Immature natural killer cell (primary cell): Measurements from ENCODE around the gene MYO1E. TPM values are rescaled to one million over a fixed set of nuclear protein-coding genes. Genes with fewer than 3 reads are reported as not detected.

ENCODE experiments used
- DNase-seq, 3 donors: peaks; one replicate each; pipeline ENCODE4 v3.0.0; 2022; ENCODE audit warnings: mixed read lengths in 1 of 3
- H3K27ac Mint-ChIP-seq, 6 donors: one replicate each; pipeline ENCODE4 v1.8.0; 2020; ENCODE audit warnings: mixed read lengths in 6 of 6, mild to moderate bottlenecking in 5 of 6, inconsistent platforms in 4 of 6, moderate library complexity in 3 of 6
- H3K27me3 Mint-ChIP-seq, 3 donors: one replicate each; pipeline ENCODE4 v1.8.0; 2020 to 2021; ENCODE audit warnings: low read depth in 3 of 3, mild to moderate bottlenecking in 3 of 3, mixed read lengths in 3 of 3, moderate library complexity in 3 of 3, inconsistent platforms in 1 of 3
- H3K36me3 Mint-ChIP-seq, 3 donors: one replicate each; pipeline ENCODE4 v1.8.0; 2020; ENCODE audit warnings: mixed read lengths in 3 of 3, inconsistent platforms in 2 of 3, mild to moderate bottlenecking in 2 of 3
- H3K4me1 Mint-ChIP-seq, 2 donors: one replicate each; pipeline ENCODE4 v1.8.0; 2020; ENCODE audit warnings: inconsistent platforms in 2 of 2, mild to moderate bottlenecking in 2 of 2, mixed read lengths in 2 of 2, moderate library complexity in 1 of 2
- H3K4me3 Mint-ChIP-seq, 5 donors: one replicate each; pipeline ENCODE4 v1.8.0; 2020; ENCODE audit warnings: mild to moderate bottlenecking in 5 of 5, mixed read lengths in 5 of 5, inconsistent platforms in 3 of 5, moderate library complexity in 3 of 5
- H3K9me3 Mint-ChIP-seq, 6 donors: one replicate each; pipeline ENCODE4 v1.8.0; 2020; ENCODE audit warnings: mild to moderate bottlenecking in 6 of 6, mixed read lengths in 6 of 6, inconsistent platforms in 4 of 6, moderate library complexity in 3 of 6
- polyA plus RNA-seq, 3 donors: library from polyadenylated mRNA; unstranded; fragments of 300-500 nt; fragmentation: Illumina TruSeq; gene quantifications; one replicate each; pipeline ENCODE4 v1.2.3, GENCODE V29; 2021

Gene MYO1E
- polyA plus RNA-seq, 3 donors from 2014 or later = 4.7 to 15.4 (median 7.1) TPM

GRCh38 chr15:59315914-59316451 lies 56.7 kb downstream of the MYO1E start:
- Mint-ChIP-seq H3K27ac (peak overlapping the region; percentile 42 to 89 (median 85)), H3K9me3 (no peaks in the 10 kb centered on the region), H3K4me1 (peaks cover 42 to 50% of the 10 kb centered on the region in 2 donors), H3K4me3 (peak overlapping the region; percentile 52 to 73 (median 61)), H3K27me3 (peaks cover 2 to 6% (median 4%) of the 10 kb centered on the region in 3 donors), H3K36me3 (peaks cover 0 to 3% (median 0%) of the 10 kb centered on the region in 3 donors)
- peak in 2 of 3 donors; percentile 16 for DNase-seq

GRCh38 chr15:59313641-59314332 lies 58.9 kb downstream of the MYO1E start:
- Mint-ChIP-seq H3K27me3 (peaks cover 2 to 6% (median 4%) of the 10 kb centered on the region in 3 donors), H3K4me1 (peaks cover 36 to 41% of the 10 kb centered on the region in 2 donors), H3K36me3 (peaks cover 0 to 3% (median 0%) of the 10 kb centered on the region in 3 donors), H3K9me3 (no peaks in the 10 kb centered on the region), H3K27ac (peak overlapping the region in 1 of 6 donors; percentile 46), H3K4me3 (no peak overlapping the region)
- DNase-seq = no peak

DNA sequence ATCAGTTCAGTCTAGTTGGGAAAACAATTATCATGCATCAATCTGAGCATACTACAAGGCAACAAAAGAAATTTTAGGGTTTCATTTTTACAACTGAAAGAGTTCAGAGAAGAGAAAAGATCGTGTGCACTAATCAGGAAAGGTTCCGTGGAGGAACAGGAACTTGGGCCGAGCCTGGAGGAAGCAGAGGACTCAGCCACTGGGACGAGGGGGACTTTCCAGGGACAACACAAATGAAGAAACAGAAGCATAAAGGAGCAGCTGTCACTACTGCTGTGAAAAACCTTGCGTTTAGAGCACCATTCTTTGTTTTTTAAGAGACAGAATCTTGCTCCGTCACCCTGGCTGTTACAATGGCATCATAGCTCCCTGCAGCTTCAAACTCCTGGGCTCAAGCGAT lies 60.5 kb downstream of the MYO1E start:
- H3K9me3 Mint-ChIP-seq = no peaks in the 10 kb centered on the region
- DNase-seq = no peak
- peaks cover 32 to 35% of the 10 kb centered on the region in 2 donors for H3K4me1 Mint-ChIP-seq
- no peak overlapping the region for H3K4me3 Mint-ChIP-seq
- H3K27ac Mint-ChIP-seq = peak overlapping the region in 2 of 6 donors; percentile 12 to 22
- H3K27me3 Mint-ChIP-seq = peaks cover 2 to 6% (median 3%) of the 10 kb centered on the region in 3 donors
- H3K36me3 Mint-ChIP-seq = peaks cover 0 to 3% (median 0%) of the 10 kb centered on the region in 3 donors

- peaks cover 0 to 3% (median 0%) of the 10 kb centered on the region in 3 donors for H3K36me3 Mint-ChIP-seq
- H3K27ac Mint-ChIP-seq = no peak overlapping the region
- DNase-seq = no peak
- H3K9me3 Mint-ChIP-seq = no peaks in the 10 kb centered on the region
- H3K27me3 Mint-ChIP-seq = peaks cover 2 to 6% (median 3%) of the 10 kb centered on the region in 3 donors
- no peak overlapping the region for H3K4me3 Mint-ChIP-seq
- H3K4me1 Mint-ChIP-seq = peaks cover 23 to 25% of the 10 kb centered on the region in 2 donors
Observed at GRCh38 chr15:59311195-59311594, 61.5 kb downstream of the MYO1E start.

GRCh38 chr15:59309405-59309804 lies 63.3 kb downstream of the MYO1E start:
- Mint-ChIP-seq H3K9me3 (no peaks in the 10 kb centered on the region), H3K27ac (peak overlapping the region in 2 of 6 donors; percentile 13 to 67), H3K4me1 (peaks cover 8 to 19% of the 10 kb centered on the region in 2 donors), H3K36me3 (peaks cover 0 to 3% (median 0%) of the 10 kb centered on the region in 3 donors), H3K27me3 (peaks cover 3 to 6% (median 4%) of the 10 kb centered on the region in 3 donors), H3K4me3 (no peak overlapping the region)
- DNase-seq = no peak

DNA sequence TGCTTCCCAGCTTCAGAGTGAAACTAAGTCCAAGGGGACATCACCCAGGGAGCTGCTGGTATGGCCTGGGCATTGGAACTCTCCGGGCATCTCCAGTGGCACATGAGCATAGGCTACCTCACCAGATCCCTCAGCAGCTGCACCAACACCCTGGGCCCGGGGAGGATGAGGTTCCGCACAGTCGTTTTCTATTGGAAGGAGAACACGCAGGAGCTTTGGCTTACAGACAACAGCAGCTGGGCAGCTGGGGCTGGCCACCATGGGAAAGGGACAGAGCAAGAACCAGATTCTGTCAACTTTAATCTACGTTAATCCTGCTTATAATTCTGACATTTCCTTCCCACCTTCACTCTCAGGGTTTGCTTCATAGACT lies 65.5 kb downstream of the MYO1E start:
- Mint-ChIP-seq H3K9me3 (no peaks in the 10 kb centered on the region), H3K27me3 (peaks cover 3 to 8% (median 4%) of the 10 kb centered on the region in 3 donors), H3K4me3 (no peak overlapping the region), H3K36me3 (peaks cover 0 to 3% (median 0%) of the 10 kb centered on the region in 3 donors), H3K4me1 (peaks cover 19 to 24% of the 10 kb centered on the region in 2 donors), H3K27ac (no peak overlapping the region)
- DNase-seq = no peak

DNA sequence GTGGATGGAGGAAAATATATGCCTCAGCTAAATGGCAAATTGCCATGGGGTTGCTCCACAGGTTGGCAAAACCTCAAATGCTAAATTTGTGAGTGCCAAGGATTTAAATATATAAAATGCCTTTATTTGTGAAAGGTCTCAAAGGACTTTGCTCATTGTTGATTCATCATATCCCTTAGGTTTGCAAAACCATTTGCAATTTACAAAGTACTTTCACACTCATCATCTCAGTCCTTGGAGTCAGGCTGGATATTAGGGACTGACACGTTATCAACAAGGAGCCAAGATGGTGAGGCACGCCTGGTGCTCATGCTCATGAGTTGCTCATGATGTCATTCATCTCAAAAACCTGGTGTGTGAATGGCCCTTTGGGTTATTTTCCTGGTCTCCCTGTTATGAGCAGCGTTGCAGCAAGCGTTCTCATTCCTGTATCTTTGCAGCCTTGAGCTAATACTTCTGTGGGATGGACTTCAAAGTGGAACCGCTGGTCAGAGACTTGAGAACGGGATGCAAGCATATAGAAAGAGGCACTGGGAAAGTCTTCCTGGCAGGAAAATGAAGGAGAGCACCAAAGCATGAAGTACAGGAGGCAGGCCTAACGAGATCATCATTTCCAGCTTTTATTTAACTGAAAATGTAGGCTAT lies 66.0 kb downstream of the MYO1E start:
- Mint-ChIP-seq H3K9me3 (no peaks in the 10 kb centered on the region), H3K27ac (peak overlapping the region in 1 of 6 donors; percentile 30), H3K36me3 (no peaks in the 10 kb centered on the region), H3K4me1 (peaks cover 24 to 29% of the 10 kb centered on the region in 2 donors), H3K27me3 (peaks cover 2 to 8% (median 3%) of the 10 kb centered on the region in 3 donors), H3K4me3 (no peak overlapping the region)
- DNase-seq = no peak

GRCh38 chr15:59304807-59305206 lies 67.9 kb downstream of the MYO1E start:
- Mint-ChIP-seq H3K27ac (peak overlapping the region in 3 of 6 donors; percentile 35 to 68 (median 36)), H3K4me1 (peaks cover 42 to 47% of the 10 kb centered on the region in 2 donors), H3K27me3 (peaks cover 0 to 15% (median 4%) of the 10 kb centered on the region in 3 donors), H3K9me3 (peaks cover 0 to 2% (median 0%) of the 10 kb centered on the region in 6 donors), H3K36me3 (no peaks in the 10 kb centered on the region), H3K4me3 (no peak overlapping the region)
- no peak for DNase-seq

DNA sequence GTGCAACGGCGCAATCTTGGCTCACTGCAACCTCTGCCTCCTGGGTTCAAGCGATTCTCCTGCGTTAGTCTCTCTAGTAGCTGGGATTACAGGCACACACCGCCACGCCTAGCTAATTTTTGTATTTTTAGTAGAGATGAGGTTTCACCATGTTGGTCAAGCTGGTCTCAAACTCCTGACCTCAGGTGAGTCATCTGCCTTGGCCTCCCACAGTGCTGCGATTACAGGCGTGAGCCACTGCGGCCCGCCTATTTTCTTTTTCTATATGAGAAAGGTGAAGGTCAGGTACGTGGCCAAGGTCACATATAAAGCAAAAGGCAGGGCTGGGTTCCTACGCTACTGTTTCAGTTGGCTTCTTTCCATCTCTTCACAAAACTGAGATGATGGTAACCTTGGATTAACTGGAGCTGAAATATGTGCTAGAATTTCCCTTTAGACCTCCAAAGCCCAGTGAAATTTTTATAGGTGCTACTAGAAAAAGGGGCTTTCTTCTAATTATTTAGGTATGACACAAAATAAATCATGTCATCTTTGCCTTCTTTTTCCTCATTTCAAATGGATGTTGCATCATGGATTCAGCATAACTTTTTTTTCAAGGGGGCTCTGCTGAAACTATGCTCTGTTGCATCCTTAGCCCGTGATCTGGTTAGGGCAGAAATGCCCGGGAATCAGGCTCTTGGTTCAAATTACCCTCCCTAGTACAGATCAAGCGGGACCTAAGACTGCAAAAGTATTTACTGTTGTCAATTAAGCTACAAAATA lies 68.5 kb downstream of the MYO1E start:
- Mint-ChIP-seq H3K4me1 (peaks cover 48 to 53% of the 10 kb centered on the region in 2 donors), H3K27me3 (peaks cover 0 to 15% (median 4%) of the 10 kb centered on the region in 3 donors), H3K4me3 (peak overlapping the region in 4 of 5 donors; percentile 18 to 49 (median 28)), H3K27ac (peak overlapping the region in 3 of 6 donors; percentile 64 to 77 (median 74)), H3K36me3 (no peaks in the 10 kb centered on the region), H3K9me3 (peaks cover 0 to 2% (median 0%) of the 10 kb centered on the region in 6 donors)
- no peak for DNase-seq

GRCh38 chr15:59303633-59304032 lies 69.0 kb downstream of the MYO1E start:
- H3K9me3 Mint-ChIP-seq = peaks cover 0 to 2% (median 0%) of the 10 kb centered on the region in 6 donors
- peaks cover 0 to 15% (median 4%) of the 10 kb centered on the region in 3 donors for H3K27me3 Mint-ChIP-seq
- peak overlapping the region; percentile 27 to 55 (median 47) for H3K4me3 Mint-ChIP-seq
- H3K4me1 Mint-ChIP-seq = peaks cover 54 to 59% of the 10 kb centered on the region in 2 donors
- DNase-seq = no peak
- H3K36me3 Mint-ChIP-seq = no peaks in the 10 kb centered on the region
- H3K27ac Mint-ChIP-seq = peak overlapping the region; percentile 48 to 86 (median 69)

DNA sequence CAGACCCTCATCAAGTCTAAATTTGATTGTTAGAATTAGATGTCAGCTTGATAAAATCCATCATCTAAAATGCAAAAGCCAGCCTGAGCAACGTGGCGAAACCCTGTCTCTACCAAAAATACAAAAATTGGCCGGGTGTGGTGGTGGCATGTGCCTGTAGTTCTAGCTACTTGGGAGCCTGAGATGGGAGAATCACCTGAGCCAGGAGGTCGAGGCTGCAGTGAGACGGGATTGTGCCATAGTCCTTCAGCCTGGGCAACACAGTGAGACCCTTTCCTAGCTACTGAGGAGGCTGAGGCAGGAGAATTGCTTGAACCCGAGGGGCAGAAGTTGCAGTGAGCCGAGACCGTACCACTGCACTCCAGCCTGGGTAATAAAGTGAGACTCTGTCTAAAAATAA lies 69.5 kb downstream of the MYO1E start:
- H3K4me1 Mint-ChIP-seq = peaks cover 59 to 63% of the 10 kb centered on the region in 2 donors

DNA sequence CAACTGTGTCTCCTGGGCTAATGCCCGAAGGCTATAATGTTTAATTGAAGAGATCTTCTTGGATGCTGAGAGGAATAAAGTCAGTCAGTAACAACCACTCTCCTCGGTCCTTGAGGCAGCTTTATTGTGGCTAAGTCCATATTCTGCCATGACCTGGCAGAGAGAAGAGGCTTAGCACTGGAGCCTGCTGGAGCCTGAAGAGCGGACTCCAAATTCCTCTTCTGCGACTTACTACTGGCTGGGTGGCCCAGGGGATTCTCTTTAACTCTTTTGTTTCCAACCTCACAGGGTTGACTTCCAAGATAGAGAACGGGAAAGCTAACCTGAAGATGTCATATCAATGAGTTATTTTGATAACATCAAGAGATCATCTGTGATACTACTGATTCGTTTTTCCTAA lies 71.1 kb downstream of the MYO1E start:
- no peak for DNase-seq
- peaks cover 0 to 2% (median 0%) of the 10 kb centered on the region in 6 donors for H3K9me3 Mint-ChIP-seq
- H3K36me3 Mint-ChIP-seq = no peaks in the 10 kb centered on the region
- peaks cover 63 to 68% of the 10 kb centered on the region in 2 donors for H3K4me1 Mint-ChIP-seq
- peak overlapping the region; percentile 89 to 99 (median 97) for H3K27ac Mint-ChIP-seq
- H3K27me3 Mint-ChIP-seq = peaks cover 0 to 15% (median 4%) of the 10 kb centered on the region in 3 donors
- peak overlapping the region; percentile 49 to 93 (median 89) for H3K4me3 Mint-ChIP-seq

More for the DNA sequence above, 69.5 kb downstream of the MYO1E start:
- no peaks in the 10 kb centered on the region for H3K36me3 Mint-ChIP-seq
- H3K27ac Mint-ChIP-seq = peak overlapping the region in 3 of 6 donors; percentile 9 to 74 (median 45)
- DNase-seq = no peak
- H3K27me3 Mint-ChIP-seq = peaks cover 0 to 15% (median 4%) of the 10 kb centered on the region in 3 donors
- H3K9me3 Mint-ChIP-seq = peaks cover 0 to 2% (median 0%) of the 10 kb centered on the region in 6 donors
- peak overlapping the region in 2 of 5 donors; percentile 7 to 46 for H3K4me3 Mint-ChIP-seq

GRCh38 chr15:59300618-59301139 lies 72.0 kb downstream of the MYO1E start:
- DNase-seq = no peak
- Mint-ChIP-seq H3K4me3 (peak overlapping the region; percentile 83 to 93 (median 89)), H3K27ac (peak overlapping the region; percentile 95 to 99 (median 98))

More at GRCh38 chr15:59300618-59301139, 72.0 kb downstream of the MYO1E start:
- H3K4me1 Mint-ChIP-seq = peaks cover 63 to 66% of the 10 kb centered on the region in 2 donors
- H3K36me3 Mint-ChIP-seq = no peaks in the 10 kb centered on the region
- H3K9me3 Mint-ChIP-seq = peaks cover 0 to 2% (median 0%) of the 10 kb centered on the region in 6 donors
- peaks cover 0 to 15% (median 3%) of the 10 kb centered on the region in 3 donors for H3K27me3 Mint-ChIP-seq
